SJCRH30 (cell line): ENCODE results near the gene PLXNC1. TPM values are rescaled to one million over a fixed set of nuclear protein-coding genes. Genes with fewer than 3 reads are reported as not detected.

Source experiments
- DNase-seq, 2 experiments: peaks; one replicate each; pipeline ENCODE4 v3.0.0-alpha.2; 2015 to 2020
- H3K27ac ChIP-seq: fragments of 250-450 bp; sonication (Bioruptor Pico); 2 replicates; pipeline ENCODE4 v1.5.1; 2020; ENCODE audit warnings: mild to moderate bottlenecking, moderate library complexity
- H3K27me3 ChIP-seq: fragments of 250-450 bp; sonication (Bioruptor Pico); 2 replicates; pipeline ENCODE4 v1.5.1; 2020; ENCODE audit warnings: mild to moderate bottlenecking, moderate library complexity
- H3K36me3 ChIP-seq: fragments of 250-450 bp; sonication (Bioruptor Pico); 2 replicates; pipeline ENCODE4 v1.5.1; 2020; ENCODE audit warnings: mild to moderate bottlenecking, moderate library complexity
- H3K4me1 ChIP-seq: fragments of 250-450 bp; sonication (Bioruptor Pico); 2 replicates; pipeline ENCODE4 v1.5.1; 2020; ENCODE audit warnings: mild to moderate bottlenecking, moderate library complexity
- H3K4me3 ChIP-seq: fragments of 250-450 bp; sonication (Bioruptor Pico); 2 replicates; pipeline ENCODE4 v1.5.1; 2020; ENCODE audit warnings: mild to moderate bottlenecking, moderate library complexity
- H3K9me3 ChIP-seq: fragments of 250-450 bp; sonication (Bioruptor Pico); replicated peaks from 2 replicates; pipeline ENCODE4 v1.5.1; 2020; ENCODE audit warnings: mild to moderate bottlenecking, moderate library complexity
- total RNA-seq: library from RNA; depleted of rRNA; stranded (reverse); fragments of >200 nt; shearing (Covaris generic); gene quantifications from 2 replicates; pipeline ENCODE4 v1.2.3, GENCODE V29; 2014

The PLXNC1 gene
- total RNA-seq, 1 experiment from 2014 or later, result 0.08 TPM

DNA sequence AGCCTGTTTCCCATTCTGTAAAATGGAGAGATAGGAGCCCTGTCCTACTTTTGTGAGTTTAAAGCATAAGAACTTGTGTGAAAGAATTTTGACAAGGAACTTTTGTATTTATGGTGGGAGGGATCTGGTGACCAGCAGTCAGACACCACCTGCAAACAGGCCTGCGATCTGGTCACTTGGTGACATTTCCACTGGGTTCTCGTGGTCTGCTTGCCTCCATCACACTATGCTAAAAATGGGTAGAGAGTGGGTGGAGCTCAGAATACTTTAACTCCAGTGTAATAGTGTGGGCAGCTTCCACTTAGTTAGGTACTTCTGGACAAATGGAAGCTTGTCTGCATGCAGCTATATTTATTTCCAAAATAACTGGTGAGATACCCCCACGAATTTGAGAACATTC, 26.5 kb upstream of the PLXNC1 start:
- no peak for DNase-seq
- H3K4me1 ChIP-seq, result no peaks in the 10 kb centered on the region
- H3K9me3 ChIP-seq, result no peaks in the 10 kb centered on the region
- H3K4me3 ChIP-seq, result no peak overlapping the region
- H3K27me3 ChIP-seq, result no peaks in the 10 kb centered on the region
- H3K27ac ChIP-seq, result no peak overlapping the region
- no peaks in the 10 kb centered on the region for H3K36me3 ChIP-seq

DNA sequence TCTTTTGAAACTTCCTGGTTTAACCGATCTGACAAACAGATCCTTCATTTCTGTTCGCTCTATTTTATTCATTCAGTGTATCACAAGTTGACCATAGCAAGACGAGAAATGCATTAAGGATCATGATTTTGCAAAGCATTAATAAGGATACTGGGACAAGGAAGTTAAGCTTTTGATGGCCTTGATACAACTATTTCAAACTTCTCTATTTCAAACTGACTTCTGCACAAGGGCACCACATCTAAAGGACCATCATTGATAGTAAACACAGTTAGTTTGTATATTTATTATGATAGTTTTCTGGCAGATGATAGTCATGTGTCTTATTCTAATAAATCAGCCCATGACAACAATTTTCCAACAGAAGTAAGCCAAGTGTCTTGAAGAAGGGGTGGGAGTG, 25.8 kb upstream of the PLXNC1 start:
- H3K27me3 ChIP-seq, result no peaks in the 10 kb centered on the region
- no peak overlapping the region for H3K27ac ChIP-seq
- H3K36me3 ChIP-seq, result no peaks in the 10 kb centered on the region
- no peak for DNase-seq
- no peaks in the 10 kb centered on the region for H3K4me1 ChIP-seq
- no peak overlapping the region for H3K4me3 ChIP-seq
- H3K9me3 ChIP-seq, result no peaks in the 10 kb centered on the region

DNA sequence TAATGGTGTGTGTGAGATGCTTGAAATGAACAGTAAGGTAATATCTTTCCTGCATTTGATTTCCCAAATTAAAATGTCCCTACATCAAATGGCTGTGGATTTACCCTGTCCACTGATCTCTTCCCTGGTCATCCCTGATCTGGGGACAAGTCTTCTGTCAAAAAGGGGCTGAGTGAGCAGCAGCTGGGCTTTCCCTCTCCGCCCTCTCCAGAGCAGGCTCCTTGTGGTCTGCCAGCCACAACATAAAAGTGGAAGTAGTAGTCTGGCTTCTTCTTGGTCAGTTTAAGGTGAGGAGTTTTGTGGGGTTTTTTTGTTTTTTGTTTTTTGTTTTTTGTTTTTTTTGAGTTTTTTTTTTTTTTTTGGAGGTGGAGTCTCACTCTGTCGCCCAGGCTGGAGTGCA, 25.2 kb upstream of the PLXNC1 start:
- Histone ChIP-seq H3K4me1 (no peaks in the 10 kb centered on the region), H3K27me3 (no peaks in the 10 kb centered on the region), H3K4me3 (no peak overlapping the region), H3K36me3 (no peaks in the 10 kb centered on the region), H3K27ac (no peak overlapping the region), H3K9me3 (no peaks in the 10 kb centered on the region)
- no peak for DNase-seq

DNA sequence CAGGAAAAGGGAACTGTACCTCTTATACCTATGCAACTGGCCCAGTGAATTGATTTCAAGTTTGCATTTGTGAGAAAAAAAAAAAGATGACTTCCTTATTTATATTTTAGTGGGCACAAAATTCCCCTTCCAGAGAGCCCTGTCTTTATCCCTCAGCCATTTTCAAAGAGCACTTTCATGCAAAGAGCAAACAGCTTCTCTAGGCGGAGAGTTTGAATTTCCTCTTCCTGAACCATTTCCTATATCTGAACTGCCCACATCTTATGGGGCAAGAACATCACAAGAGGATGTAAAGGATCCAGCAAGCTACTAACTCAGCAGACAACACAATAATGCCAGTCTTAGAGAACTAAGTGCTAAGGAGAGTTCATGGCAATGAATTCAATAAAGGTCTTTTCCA, 22.3 kb upstream of the PLXNC1 start:
- DNase-seq, result no peak
- no peaks in the 10 kb centered on the region for H3K36me3 ChIP-seq
- H3K27me3 ChIP-seq, result no peaks in the 10 kb centered on the region
- H3K4me3 ChIP-seq, result no peak overlapping the region
- no peak overlapping the region for H3K27ac ChIP-seq
- no peaks in the 10 kb centered on the region for H3K9me3 ChIP-seq
- H3K4me1 ChIP-seq, result no peaks in the 10 kb centered on the region

DNA sequence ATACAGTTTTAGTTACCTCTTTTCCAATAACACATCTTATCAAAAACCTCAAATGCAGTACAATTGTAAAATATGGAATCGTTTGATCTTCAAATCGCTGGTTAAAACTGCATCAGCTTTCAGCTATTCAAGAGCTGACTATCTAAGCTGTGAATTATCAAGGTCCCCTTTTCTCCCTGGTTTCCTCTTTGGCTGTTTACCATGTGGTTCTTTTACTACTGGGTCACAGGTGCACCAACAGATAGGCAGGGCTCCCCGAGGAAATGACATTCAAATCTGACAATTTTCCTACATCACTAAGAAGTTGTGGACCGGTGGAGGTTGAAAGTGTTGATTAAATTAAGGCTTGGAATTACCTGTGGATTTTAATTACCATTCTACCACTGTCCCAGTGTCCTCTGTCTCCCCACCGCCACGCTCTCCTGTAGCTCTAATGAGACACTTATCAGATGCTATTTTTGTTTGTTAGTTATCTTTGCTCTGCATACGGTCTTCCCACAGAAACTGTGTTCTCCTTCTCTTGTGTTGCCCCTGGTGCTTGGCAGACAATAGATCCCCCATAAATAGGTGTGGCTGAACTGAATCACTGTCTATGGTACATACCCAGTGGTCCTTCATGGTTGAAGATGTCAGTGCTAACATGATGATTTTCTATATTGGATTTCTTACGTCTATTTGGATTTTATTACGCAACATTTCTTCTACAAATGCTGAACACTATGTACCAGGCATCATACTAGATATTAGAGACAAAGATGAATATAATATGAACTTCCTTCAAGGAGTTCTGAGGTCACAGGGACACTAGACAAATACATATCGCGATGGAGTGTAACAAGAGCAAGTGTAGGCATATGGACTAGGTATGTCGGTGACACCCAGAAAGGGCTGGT, 20.9 kb upstream of the PLXNC1 start:
- H3K4me3 ChIP-seq, result no peak overlapping the region
- no peaks in the 10 kb centered on the region for H3K9me3 ChIP-seq
- H3K27me3 ChIP-seq, result no peaks in the 10 kb centered on the region
- no peak for DNase-seq
- no peaks in the 10 kb centered on the region for H3K4me1 ChIP-seq
- H3K36me3 ChIP-seq, result no peaks in the 10 kb centered on the region
- no peak overlapping the region for H3K27ac ChIP-seq

DNA sequence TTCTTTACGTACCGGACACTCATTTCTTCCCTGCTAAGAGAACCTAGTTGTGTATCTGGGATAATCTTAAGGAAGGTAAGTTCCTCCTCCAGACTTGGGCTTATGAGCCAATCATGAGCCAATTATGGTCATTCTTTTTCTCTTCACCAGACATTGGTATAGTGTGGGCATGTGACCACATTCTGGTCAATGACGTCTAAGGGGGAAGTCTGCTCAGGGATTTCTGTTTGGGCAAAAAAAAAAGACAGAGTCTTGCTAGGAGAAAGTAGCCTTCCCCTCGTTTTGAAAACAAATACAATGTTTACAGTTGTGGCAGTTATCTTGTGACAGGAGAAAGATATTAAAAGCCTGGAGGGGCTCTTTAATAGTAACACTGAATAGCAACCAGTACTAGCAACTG, 20.1 kb upstream of the PLXNC1 start:
- Histone ChIP-seq H3K4me1 (no peaks in the 10 kb centered on the region), H3K4me3 (no peak overlapping the region), H3K27me3 (no peaks in the 10 kb centered on the region), H3K27ac (no peak overlapping the region), H3K36me3 (no peaks in the 10 kb centered on the region), H3K9me3 (no peaks in the 10 kb centered on the region)
- no peak for DNase-seq

DNA sequence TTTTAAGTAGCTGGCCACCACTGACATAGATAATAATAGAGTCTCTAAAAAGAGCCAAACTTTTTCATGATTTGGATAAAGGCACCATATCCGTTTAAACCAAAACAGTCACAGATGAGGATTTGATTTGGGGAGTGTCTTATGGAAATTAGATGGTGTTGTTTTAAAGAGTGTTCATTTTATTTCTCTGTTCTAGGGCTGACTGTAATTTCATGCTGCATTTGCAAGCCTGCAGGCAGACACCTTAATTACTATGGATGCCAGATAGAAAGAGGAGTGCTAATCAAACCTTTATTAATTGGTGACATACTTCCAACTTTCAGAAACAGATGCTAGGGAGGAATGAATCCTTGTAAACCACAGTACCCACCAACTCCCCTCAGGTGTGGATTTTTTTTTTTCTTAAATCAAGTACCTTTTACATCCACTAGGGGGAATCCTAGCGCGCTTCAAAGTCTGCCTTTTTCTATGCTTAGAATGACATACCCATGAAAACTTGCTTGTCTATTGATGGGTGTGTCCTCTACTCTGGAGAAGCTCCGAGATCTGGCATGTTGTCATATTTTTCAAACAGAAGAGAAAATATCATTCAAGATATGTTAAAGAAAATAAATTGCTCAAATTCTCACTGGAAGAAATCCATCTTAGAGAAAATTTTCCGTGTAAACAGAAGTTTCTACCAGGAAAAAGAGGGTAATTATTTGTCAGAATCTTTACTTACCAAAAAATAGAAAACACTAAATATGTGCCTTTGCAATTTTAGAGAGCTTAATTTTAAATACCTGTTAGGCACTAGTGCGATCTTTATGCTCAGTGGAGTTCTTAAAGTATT, 14.2 kb upstream of the PLXNC1 start:
- peak in 1 of 2 experiments; percentile 63 for DNase-seq
- H3K27me3 ChIP-seq, result no peaks in the 10 kb centered on the region
- H3K4me3 ChIP-seq, result no peak overlapping the region
- no peaks in the 10 kb centered on the region for H3K9me3 ChIP-seq
- H3K36me3 ChIP-seq, result no peaks in the 10 kb centered on the region
- no peak overlapping the region for H3K27ac ChIP-seq
- no peaks in the 10 kb centered on the region for H3K4me1 ChIP-seq

DNA sequence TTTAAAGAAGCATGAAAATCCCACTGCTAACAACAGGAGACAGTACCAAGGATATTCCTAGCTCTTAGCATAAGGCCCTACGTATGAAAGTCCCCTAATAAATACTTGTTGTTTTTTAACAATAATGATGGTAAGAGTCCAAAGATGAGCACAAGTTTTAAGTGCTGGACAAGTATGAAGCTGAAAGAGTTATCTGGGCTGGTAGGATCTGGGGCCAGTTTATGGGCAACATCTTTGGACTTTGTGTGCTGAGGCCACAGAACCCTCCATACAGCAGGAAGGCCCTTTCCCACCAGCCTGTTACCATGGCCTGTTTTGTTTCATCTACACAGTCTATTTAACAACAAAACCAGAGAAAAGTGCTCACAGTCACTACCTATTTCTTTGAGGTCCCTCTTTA, 12.5 kb upstream of the PLXNC1 start:
- Histone ChIP-seq H3K27ac (no peak overlapping the region), H3K27me3 (no peaks in the 10 kb centered on the region), H3K9me3 (no peaks in the 10 kb centered on the region), H3K4me1 (no peaks in the 10 kb centered on the region), H3K4me3 (no peak overlapping the region), H3K36me3 (no peaks in the 10 kb centered on the region)
- no peak for DNase-seq

DNA sequence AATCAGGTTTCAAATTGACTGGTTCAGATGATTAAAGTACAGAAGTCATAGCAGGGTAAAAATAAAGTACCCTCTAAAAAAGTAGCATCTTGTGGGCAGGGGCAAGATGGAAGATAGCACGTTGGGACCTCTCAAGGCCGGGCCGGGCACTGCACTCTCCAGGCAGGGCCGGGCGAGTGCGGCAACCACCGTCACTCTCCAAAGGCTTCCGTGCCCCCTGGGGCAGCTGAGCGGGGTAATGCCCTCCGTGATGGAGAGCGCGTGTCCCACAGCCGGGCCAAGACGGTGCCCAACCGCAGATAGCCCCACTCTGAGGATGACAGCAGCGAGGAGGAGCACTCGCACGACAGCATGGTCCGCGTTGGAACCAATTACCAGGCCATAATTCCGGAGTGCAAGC, 8.6 kb upstream of the PLXNC1 start:
- Histone ChIP-seq H3K4me3 (no peak overlapping the region), H3K9me3 (no peaks in the 10 kb centered on the region), H3K27me3 (no peaks in the 10 kb centered on the region), H3K27ac (no peak overlapping the region), H3K36me3 (no peaks in the 10 kb centered on the region), H3K4me1 (no peaks in the 10 kb centered on the region)
- no peak for DNase-seq

DNA sequence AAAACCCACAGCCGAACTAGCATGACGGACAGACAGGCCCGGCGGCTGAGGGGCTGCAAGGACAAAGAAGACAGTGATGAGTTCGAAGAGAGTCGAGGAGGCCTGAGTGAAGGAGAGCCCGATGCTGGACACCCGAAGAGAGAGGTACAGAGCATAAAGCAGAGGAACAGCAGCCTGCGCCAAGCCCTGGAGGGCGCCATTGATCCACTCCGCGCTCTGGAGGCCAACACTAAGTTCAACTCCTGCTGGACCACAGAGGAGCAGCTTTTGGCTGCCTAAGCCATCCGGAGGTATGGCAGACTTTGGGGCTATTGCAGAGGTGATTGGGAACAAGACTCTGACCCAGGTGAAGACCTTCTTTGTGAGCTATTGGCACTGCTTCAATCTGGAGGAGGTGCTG, 7.8 kb upstream of the PLXNC1 start:
- no peaks in the 10 kb centered on the region for H3K36me3 ChIP-seq
- DNase-seq, result peak; percentile 22 to 30
- H3K9me3 ChIP-seq, result no peaks in the 10 kb centered on the region
- H3K4me1 ChIP-seq, result no peaks in the 10 kb centered on the region
- H3K4me3 ChIP-seq, result no peak overlapping the region
- H3K27ac ChIP-seq, result no peak overlapping the region
- no peaks in the 10 kb centered on the region for H3K27me3 ChIP-seq

DNA sequence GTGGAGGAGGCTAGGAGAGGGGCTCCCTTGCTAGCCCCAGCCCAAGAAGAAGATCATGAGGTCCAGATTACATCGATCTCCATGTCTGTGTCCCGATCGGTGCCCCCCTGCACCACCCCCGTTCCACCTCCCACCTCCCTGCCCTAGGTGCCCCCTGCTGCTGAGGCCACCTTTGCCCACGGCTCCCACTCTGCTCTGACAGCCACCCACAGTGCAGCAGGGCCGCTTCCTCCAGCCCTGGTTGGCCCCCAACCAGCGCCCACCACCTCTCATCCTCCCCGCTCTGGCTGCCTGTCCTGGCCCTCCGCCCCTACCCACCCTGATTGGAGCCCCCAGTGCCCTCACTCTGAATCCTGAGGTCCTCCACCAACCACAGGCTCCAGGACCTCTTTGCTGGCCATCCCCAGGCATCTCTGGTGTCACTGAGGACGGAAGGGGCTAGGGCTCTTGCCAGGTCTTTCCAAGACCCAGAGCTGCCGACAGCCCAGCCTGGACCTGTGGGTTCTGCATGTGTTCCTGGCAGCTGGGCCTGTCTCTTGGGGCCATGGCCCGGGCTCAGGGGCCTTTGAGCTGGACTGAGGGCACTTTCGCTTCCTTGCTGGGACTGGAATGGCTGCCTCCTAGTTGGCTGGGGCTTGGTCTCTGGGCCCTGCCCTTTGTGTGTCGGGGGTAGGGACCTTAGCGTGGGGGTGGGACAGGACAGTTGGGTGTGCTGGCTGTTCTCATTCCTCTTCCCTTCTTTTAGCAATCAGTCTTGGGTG, 7.2 kb upstream of the PLXNC1 start:
- DNase-seq, result no peak
- H3K9me3 ChIP-seq, result no peaks in the 10 kb centered on the region
- H3K4me3 ChIP-seq, result no peak overlapping the region
- no peaks in the 10 kb centered on the region for H3K4me1 ChIP-seq
- H3K27ac ChIP-seq, result no peak overlapping the region
- no peaks in the 10 kb centered on the region for H3K27me3 ChIP-seq
- no peaks in the 10 kb centered on the region for H3K36me3 ChIP-seq

DNA sequence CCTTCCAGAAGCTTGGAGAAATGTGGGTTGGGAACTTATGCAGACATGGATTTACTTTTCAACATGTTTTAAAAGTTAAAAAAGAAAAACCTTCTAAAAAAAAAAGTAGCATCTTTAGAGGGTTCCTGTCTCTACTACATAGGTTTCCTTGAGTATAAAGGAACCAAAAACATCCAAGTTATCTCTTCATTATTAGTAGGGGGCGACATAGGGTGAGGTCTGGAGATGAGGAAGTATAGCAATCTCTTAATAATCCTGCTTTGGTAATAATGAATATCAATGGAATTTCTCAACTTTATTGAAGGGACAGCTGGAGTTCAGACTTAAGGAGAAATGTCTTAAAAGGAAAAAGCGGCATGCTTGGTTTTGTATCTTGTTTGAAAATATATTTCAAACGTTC, 6.5 kb upstream of the PLXNC1 start:
- Histone ChIP-seq H3K4me3 (no peak overlapping the region), H3K36me3 (no peaks in the 10 kb centered on the region), H3K27me3 (no peaks in the 10 kb centered on the region), H3K27ac (no peak overlapping the region), H3K9me3 (no peaks in the 10 kb centered on the region), H3K4me1 (no peaks in the 10 kb centered on the region)
- no peak for DNase-seq

DNA sequence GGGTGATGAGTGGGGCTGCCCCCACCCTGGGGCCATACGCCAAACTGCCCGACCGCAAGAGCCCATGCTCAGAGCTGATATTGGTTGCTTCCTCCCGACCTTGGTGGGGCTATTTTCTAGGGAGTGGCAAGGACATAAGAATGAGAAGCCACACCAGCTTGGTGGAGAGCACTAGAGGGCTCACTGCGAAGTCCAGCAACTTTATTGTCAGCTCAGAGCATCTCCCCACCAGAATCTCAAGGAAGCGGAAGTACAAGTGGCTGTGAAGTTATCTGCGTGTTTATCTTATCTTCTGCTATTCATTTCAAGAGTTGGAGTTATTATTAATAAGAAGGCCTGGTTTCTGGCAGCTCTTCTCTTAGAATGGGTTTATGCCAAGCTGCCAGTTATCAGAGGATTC, 4.9 kb upstream of the PLXNC1 start:
- no peak for DNase-seq
- Histone ChIP-seq H3K9me3 (no peaks in the 10 kb centered on the region), H3K27me3 (no peaks in the 10 kb centered on the region), H3K36me3 (no peaks in the 10 kb centered on the region), H3K4me3 (no peak overlapping the region), H3K4me1 (no peaks in the 10 kb centered on the region), H3K27ac (no peak overlapping the region)

DNA sequence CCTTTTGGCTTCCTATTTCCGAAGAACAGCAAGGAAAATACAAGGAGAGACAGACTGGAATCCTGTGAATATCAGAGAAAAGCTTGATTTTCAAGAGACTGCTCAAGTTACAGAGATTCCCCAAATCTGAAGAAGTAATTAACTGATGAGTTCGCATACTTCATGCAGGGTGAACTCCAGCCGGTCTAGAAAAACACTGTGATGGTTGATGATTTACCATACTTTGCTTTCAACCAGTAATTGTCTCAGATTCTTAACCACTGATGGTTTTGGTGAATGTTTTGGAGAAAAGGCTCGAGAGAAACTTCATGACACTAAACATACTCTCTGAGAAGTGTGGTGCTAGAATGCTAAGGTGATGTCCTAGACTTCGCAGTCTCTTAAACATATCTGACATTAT, 4.4 kb upstream of the PLXNC1 start:
- Histone ChIP-seq H3K9me3 (no peaks in the 10 kb centered on the region), H3K27me3 (no peaks in the 10 kb centered on the region), H3K36me3 (no peaks in the 10 kb centered on the region), H3K27ac (no peak overlapping the region), H3K4me3 (no peak overlapping the region), H3K4me1 (no peaks in the 10 kb centered on the region)
- DNase-seq, result no peak

DNA sequence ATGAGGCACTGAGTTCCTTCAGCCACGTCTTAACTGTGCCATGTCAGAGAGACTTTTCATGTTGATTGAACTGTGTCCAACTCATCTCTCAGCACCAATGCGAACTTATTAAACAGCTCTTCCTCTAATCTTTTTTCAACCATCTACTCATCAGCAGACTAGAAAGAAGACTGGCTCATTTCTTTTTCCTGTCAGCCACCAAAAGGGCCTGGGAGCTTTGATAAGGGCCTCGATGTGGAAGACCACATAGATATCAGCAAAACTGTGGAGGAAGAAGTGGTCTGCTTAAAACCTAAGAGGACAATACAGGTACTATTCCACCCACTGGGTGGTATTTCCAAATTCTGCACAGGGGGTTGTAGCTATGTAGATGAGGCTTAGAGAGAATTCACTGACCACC, 3.6 kb upstream of the PLXNC1 start:
- H3K36me3 ChIP-seq, result no peaks in the 10 kb centered on the region
- no peak overlapping the region for H3K27ac ChIP-seq
- H3K9me3 ChIP-seq, result no peaks in the 10 kb centered on the region
- H3K27me3 ChIP-seq, result no peaks in the 10 kb centered on the region
- no peak for DNase-seq
- no peaks in the 10 kb centered on the region for H3K4me1 ChIP-seq
- H3K4me3 ChIP-seq, result no peak overlapping the region
